ENCODE measurements around the gene GRIK1. TPM values are rescaled to one million over a fixed set of nuclear protein-coding genes. Genes with fewer than 3 reads are reported as not detected.

GRIK1 gene
- total RNA-seq, 1 experiment from 2014 or later = not detected

- intact Hi-C loops (cut with micrococcal nuclease; ENCODE audit: unreplicated experiment) = no loop called here
- H3K36me3 ChIP-seq (ENCODE audit: low read depth) = no peaks in the 10 kb centered on the region
- no peak overlapping the region for H3K4me2 ChIP-seq
- no peaks in the 10 kb centered on the region for H3K79me2 ChIP-seq (ENCODE audit: low read depth)
- no peak overlapping the region for H3K4me3 ChIP-seq
- ChIA-PET POLR2A (ENCODE audit: unreplicated experiment) (no interaction called here), CTCF (no interaction called here)
- H2AFZ ChIP-seq = no peak overlapping the region
- TF ChIP-seq EZH2 (IDR thresholded peaks at IDR 0.05; ENCODE audit: low read depth) = no peak
- TF ChIP-seq, protein P1, sequence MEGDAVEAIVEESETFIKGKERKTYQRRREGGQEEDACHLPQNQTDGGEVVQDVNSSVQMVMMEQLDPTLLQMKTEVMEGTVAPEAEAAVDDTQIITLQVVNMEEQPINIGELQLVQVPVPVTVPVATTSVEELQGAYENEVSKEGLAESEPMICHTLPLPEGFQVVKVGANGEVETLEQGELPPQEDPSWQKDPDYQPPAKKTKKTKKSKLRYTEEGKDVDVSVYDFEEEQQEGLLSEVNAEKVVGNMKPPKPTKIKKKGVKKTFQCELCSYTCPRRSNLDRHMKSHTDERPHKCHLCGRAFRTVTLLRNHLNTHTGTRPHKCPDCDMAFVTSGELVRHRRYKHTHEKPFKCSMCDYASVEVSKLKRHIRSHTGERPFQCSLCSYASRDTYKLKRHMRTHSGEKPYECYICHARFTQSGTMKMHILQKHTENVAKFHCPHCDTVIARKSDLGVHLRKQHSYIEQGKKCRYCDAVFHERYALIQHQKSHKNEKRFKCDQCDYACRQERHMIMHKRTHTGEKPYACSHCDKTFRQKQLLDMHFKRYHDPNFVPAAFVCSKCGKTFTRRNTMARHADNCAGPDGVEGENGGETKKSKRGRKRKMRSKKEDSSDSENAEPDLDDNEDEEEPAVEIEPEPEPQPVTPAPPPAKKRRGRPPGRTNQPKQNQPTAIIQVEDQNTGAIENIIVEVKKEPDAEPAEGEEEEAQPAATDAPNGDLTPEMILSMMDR (conservative IDR thresholded peaks at IDR 0.05) = no peak
- BruUV-seq (replicated peaks) = no TSS peak
- no peaks in the 10 kb centered on the region for H3K9me2 ChIP-seq (ENCODE audit: insufficient read depth)
- no peaks in the 10 kb centered on the region for H3K4me1 ChIP-seq (replicated peaks; ENCODE audit: insufficient read depth)
- no peaks in the 10 kb centered on the region for H4K20me1 ChIP-seq (ENCODE audit: insufficient read depth)
- H3F3A ChIP-seq (ENCODE audit: insufficient read depth, low read depth) = no peaks in the 10 kb centered on the region
- DNase-seq = no peak
- H3K27me3 ChIP-seq (ENCODE audit: insufficient read depth, low read depth) = no peaks in the 10 kb centered on the region
- no peaks in the 10 kb centered on the region for H3K9me3 ChIP-seq (ENCODE audit: insufficient read depth, low read depth)
- no peak overlapping the region for H3K27ac ChIP-seq
These were observed 214.6 kb downstream of the GRIK1 start for GRCh38 chr21:29725025-29725736.

DNA sequence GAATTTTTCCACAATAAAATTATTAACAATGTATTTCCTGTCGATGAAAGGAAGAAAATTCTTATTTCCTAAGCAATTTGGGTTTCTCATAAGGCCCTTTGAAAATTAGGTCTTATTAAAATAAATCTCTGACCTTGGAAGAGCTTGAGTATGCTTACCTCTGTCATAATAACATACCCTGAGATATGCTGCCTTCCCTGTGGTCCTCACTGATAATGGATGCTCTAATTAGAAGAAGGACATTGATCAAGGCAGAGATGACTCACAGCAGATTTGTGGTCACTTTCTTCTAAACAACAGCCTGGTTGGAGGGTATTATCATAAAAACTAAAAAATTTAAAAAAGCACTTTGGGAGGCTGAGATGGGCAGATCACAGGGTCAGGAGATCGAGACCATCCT lies 217.8 kb downstream of the GRIK1 start:
- H3K4me2 ChIP-seq = no peak overlapping the region
- H3K9me3 ChIP-seq (ENCODE audit: insufficient read depth, low read depth) = no peaks in the 10 kb centered on the region
- POLR2A ChIA-PET (ENCODE audit: unreplicated experiment) = no interaction called here
- H2AFZ ChIP-seq = no peak overlapping the region
- DNase-seq = no peak
- no peaks in the 10 kb centered on the region for H3F3A ChIP-seq (ENCODE audit: insufficient read depth, low read depth)
- no peaks in the 10 kb centered on the region for H3K9me2 ChIP-seq (ENCODE audit: insufficient read depth)
- no peak overlapping the region for H3K27ac ChIP-seq
- H3K4me1 ChIP-seq (replicated peaks; ENCODE audit: insufficient read depth) = no peaks in the 10 kb centered on the region
- H3K36me3 ChIP-seq (ENCODE audit: low read depth) = no peaks in the 10 kb centered on the region
- CTCF ChIA-PET = no interaction called here
- BruUV-seq (replicated peaks) = no TSS peak
- TF ChIP-seq EZH2 (IDR thresholded peaks at IDR 0.05; ENCODE audit: low read depth) = no peak
- TF ChIP-seq, protein P1 (conservative IDR thresholded peaks at IDR 0.05) = no peak
- H4K20me1 ChIP-seq (ENCODE audit: insufficient read depth) = no peaks in the 10 kb centered on the region
- H3K27me3 ChIP-seq (ENCODE audit: insufficient read depth, low read depth) = no peaks in the 10 kb centered on the region
- H3K4me3 ChIP-seq = no peak overlapping the region
- no peaks in the 10 kb centered on the region for H3K79me2 ChIP-seq (ENCODE audit: low read depth)
- intact Hi-C loops (cut with micrococcal nuclease; ENCODE audit: unreplicated experiment) = no loop called here

GRCh38 chr21:29721221-29721620 lies 218.6 kb downstream of the GRIK1 start:
- ChIA-PET POLR2A (ENCODE audit: unreplicated experiment) (no interaction called here), CTCF (no interaction called here)
- intact Hi-C loops (cut with micrococcal nuclease; ENCODE audit: unreplicated experiment) = no loop called here
- Histone ChIP-seq H3K4me3 (no peak overlapping the region), H3K9me3 (ENCODE audit: insufficient read depth, low read depth) (no peaks in the 10 kb centered on the region), H3K4me2 (no peak overlapping the region), H3F3A (ENCODE audit: insufficient read depth, low read depth) (no peaks in the 10 kb centered on the region), H3K4me1 (replicated peaks; ENCODE audit: insufficient read depth) (no peaks in the 10 kb centered on the region), H4K20me1 (ENCODE audit: insufficient read depth) (no peaks in the 10 kb centered on the region), H3K79me2 (ENCODE audit: low read depth) (no peaks in the 10 kb centered on the region), H3K27ac (no peak overlapping the region), H3K9me2 (ENCODE audit: insufficient read depth) (no peaks in the 10 kb centered on the region), H2AFZ (no peak overlapping the region), H3K36me3 (ENCODE audit: low read depth) (no peaks in the 10 kb centered on the region), H3K27me3 (ENCODE audit: insufficient read depth, low read depth) (no peaks in the 10 kb centered on the region)
- BruUV-seq (replicated peaks) = no TSS peak
- DNase-seq = no peak
- no peak for TF ChIP-seq EZH2 (IDR thresholded peaks at IDR 0.05; ENCODE audit: low read depth)
- TF ChIP-seq, protein P1 (conservative IDR thresholded peaks at IDR 0.05) = no peak

All from PC-9 (cell line).